Muscle of back (tissue), 11 donors: Measurements from ENCODE around the gene OXLD1. TPM values are rescaled to one million over a fixed set of nuclear protein-coding genes. Genes with fewer than 3 reads are reported as not detected.
A peak's percentile ranks its signal among the peaks of the same experiment; 100 is the strongest.

Source experiments
- DNase-seq, 3 donors: peaks; one replicate each; pipeline versions ENCODE4 v3.0.0 to v3.0.0-alpha.2; 2013
- polyA plus RNA-seq, 10 donors: library from polyadenylated mRNA; unstranded; fragments of 120-200 nt; gene quantifications; one replicate each; pipeline ENCODE4 v1.2.1, GENCODE V29; 2013; ENCODE audit not compliant: insufficient read length in 10 of 10

OXLD1 gene
- polyA plus RNA-seq, 10 donors = 6.0 to 15.8 (median 8.8) TPM

- no peak for DNase-seq
Measured at GRCh38 chr17:81655378-81656117, 10.9 kb downstream of the OXLD1 start.

GRCh38 chr17:81652906-81653771 lies 13.3 kb downstream of the OXLD1 start:
- DNase-seq = peak in 1 of 3 donors; percentile 32

GRCh38 chr17:81651692-81652091 lies 14.7 kb downstream of the OXLD1 start:
- no peak for DNase-seq

- DNase-seq = no peak
Measured at GRCh38 chr17:81650951-81651350, 15.5 kb downstream of the OXLD1 start.

- DNase-seq = no peak
Measured at GRCh38 chr17:81648707-81649085, 17.7 kb downstream of the OXLD1 start.

- no peak for DNase-seq
Measured at GRCh38 chr17:81648013-81648706, 18.2 kb downstream of the OXLD1 start.

- no peak for DNase-seq
Measured at GRCh38 chr17:81647640-81648012, 18.8 kb downstream of the OXLD1 start.

GRCh38 chr17:81646869-81647600 lies 19.4 kb downstream of the OXLD1 start:
- no peak for DNase-seq

- no peak for DNase-seq
Measured at GRCh38 chr17:81644976-81645952, 21.1 kb downstream of the OXLD1 start.

GRCh38 chr17:81644496-81644895 lies 21.9 kb downstream of the OXLD1 start:
- no peak for DNase-seq

GRCh38 chr17:81641825-81642489 lies 24.4 kb downstream of the OXLD1 start:
- no peak for DNase-seq

GRCh38 chr17:81640011-81640410 lies 26.4 kb downstream of the OXLD1 start:
- DNase-seq = no peak

GRCh38 chr17:81638683-81639082 lies 27.7 kb downstream of the OXLD1 start:
- DNase-seq = no peak

GRCh38 chr17:81636505-81637288 lies 29.7 kb downstream of the OXLD1 start, which contains the start of the genes NPLOC4 and TSPAN10:
NPLOC4 (minus strand) TSS chr17:81637112; CDS start chr17:81636930, 182 bp downstream.
TSPAN10 (plus strand) TSS chr17:81637196; CDS start chr17:81642413, 5,217 bp downstream.
- DNase-seq = peak; percentile 87 to 95 (median 93)

GRCh38 chr17:81635973-81636504 lies 30.4 kb downstream of the OXLD1 start:
- DNase-seq = no peak

- DNase-seq = no peak
Measured at GRCh38 chr17:81635431-81635830, 31.0 kb downstream of the OXLD1 start.

- no peak for DNase-seq
Measured at GRCh38 chr17:81631482-81631881, 34.9 kb downstream of the OXLD1 start.

- no peak for DNase-seq
Measured at GRCh38 chr17:81630274-81630673, 36.1 kb downstream of the OXLD1 start.
